CD1c-positive myeloid dendritic cell (primary cell): ENCODE measurements around the gene SMIM38.

Source experiments
- DNase-seq: peaks from one replicate; pipeline ENCODE4 v3.0.0-alpha.2; 2016; ENCODE audit errors: extremely low spot score

SMIM38 gene

GRCh38 chr11:69180726-69181125 lies 25.0 kb downstream of the SMIM38 start:
- no peak for DNase-seq

DNA sequence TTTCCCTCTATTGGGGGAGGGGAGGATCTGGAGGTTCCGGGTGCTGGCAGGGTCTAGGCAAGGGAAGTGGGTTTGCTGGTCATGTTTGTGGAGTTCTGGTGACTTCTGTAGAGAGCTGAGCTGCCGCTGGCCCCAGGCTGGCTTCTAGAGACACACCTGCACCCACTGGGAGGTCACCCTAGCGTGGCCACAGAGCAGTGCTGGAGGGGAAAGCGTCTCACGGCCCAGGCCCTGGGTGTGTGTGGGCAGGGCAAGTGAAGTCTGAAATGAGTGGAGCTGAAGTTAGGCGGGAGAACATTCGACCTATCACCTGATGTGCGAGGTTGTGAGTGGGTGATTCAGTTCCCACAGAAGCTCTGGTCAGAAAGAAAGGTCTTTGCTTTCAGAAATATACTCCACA lies 27.9 kb downstream of the SMIM38 start:
- DNase-seq = no peak

DNA sequence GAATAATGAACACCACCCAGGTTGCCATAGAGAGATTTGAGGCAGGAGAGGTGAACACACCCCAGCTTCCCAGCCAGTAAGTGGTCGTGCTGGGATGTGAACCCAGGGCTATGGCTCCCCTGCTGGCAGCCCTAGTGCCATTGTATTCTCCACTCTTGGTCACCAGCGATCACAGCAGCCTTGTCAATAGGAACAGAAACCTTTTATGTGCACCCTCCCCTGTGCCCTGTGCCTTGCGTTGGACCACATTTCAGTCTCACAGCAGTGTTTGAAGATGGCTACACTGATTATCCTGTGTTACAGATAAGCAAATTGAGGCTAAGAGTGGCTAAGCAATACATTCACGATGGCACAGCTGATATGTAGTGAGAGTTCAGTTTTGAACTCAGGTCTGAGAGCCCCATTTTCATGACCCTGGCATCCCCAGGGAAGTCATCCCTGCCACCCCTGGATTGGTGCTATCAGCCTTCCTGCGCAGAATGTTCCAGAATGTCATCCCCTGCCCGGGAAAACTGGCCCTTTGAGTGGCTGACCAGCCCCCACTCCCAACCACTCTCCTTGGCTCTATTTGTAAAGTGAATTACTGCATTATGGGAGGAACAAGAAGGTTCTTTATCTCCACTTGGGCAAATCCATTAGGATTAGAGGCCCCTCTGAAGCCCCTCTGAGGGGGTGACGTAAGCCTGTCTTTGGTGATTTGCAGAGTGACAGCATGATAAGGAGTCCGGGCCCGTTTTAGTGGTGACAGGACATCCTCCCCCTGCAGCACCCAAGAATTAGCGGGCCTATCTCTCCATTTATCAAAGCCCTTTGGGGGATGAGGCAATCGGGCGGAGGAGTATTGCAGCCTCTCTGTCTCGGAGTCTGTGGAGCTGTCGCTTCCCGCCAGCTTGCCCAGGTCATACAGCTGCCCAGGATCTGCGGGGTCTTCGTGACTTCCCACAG lies 30.9 kb downstream of the SMIM38 start:
- no peak for DNase-seq

- no peak for DNase-seq
Measured at GRCh38 chr11:69187540-69188065, 31.9 kb downstream of the SMIM38 start.

GRCh38 chr11:69189059-69189458 lies 33.3 kb downstream of the SMIM38 start:
- DNase-seq = no peak

GRCh38 chr11:69190796-69191536 lies 35.2 kb downstream of the SMIM38 start:
- no peak for DNase-seq

GRCh38 chr11:69192301-69192721 lies 36.6 kb downstream of the SMIM38 start:
- no peak for DNase-seq

GRCh38 chr11:69193151-69193550 lies 37.4 kb downstream of the SMIM38 start:
- no peak for DNase-seq

GRCh38 chr11:69193629-69194028 lies 37.9 kb downstream of the SMIM38 start:
- no peak for DNase-seq

- no peak for DNase-seq
Measured at GRCh38 chr11:69194396-69194795, 38.7 kb downstream of the SMIM38 start.

- no peak for DNase-seq
Measured at GRCh38 chr11:69194956-69195355, 39.2 kb downstream of the SMIM38 start.

DNA sequence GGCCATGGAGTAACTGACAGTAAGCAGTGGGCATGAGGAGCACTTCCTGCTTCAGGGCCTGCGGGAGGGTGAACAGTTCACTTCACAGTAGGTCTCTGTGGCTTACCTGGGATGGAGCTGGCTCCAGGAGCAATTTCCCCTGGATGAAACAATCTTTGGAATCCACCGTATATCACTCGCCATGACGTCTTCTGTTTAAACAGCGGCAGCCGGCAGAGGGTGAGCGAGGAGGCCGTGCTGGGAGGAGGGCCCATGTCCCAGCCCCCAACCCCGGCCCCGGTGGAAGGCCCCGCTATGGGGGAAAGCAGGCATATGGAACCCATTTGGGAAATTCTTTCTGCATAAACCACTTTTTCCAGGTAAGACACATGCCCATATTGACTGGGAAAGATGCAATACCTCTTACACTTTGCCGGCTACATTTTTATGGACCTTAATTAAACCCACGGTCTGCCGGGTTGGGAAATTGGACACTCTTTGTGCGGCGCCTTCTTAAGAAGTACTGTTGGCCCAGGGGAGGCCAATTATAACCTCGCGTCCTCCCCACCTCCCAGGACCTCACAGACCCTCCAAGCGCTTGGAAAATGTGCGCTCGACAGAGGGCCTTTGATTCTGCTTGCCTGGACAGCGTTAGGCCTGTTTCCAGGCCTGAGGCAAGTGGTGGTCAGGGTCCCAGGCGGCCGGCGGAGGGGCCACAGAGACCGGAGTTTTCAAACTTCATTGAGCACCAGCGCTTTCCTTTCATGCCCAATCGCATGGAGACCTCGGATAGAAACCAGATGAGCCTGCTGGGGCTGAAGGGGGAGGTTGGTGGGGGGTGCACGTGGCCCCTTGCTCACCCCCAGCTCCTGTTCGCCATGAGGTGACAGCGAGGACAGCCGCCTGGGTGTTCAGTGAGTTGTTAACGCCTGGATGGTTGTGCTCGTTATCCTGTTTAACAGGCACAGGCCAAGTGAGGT lies 40.4 kb downstream of the SMIM38 start:
- DNase-seq = no peak

DNA sequence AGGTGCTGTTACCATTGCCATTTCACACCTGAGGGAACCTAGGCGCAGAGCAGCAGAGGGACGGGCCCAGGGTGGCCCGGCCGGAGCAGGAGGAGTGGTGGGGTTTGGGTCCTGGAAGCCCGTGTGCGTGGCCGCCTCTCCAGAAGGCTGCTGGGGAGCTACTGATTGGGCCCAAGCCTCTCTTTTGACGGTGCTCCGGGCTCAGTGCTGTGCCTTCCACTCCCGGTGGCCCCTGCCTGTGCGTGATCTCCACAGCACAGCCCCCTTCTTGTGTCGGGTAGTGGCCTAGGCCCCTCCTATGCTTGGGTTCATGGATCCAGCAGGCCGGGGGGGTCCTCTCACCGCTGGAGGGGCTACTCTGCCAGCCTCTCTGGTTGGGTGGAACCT lies 41.0 kb downstream of the SMIM38 start:
- DNase-seq = no peak

DNA sequence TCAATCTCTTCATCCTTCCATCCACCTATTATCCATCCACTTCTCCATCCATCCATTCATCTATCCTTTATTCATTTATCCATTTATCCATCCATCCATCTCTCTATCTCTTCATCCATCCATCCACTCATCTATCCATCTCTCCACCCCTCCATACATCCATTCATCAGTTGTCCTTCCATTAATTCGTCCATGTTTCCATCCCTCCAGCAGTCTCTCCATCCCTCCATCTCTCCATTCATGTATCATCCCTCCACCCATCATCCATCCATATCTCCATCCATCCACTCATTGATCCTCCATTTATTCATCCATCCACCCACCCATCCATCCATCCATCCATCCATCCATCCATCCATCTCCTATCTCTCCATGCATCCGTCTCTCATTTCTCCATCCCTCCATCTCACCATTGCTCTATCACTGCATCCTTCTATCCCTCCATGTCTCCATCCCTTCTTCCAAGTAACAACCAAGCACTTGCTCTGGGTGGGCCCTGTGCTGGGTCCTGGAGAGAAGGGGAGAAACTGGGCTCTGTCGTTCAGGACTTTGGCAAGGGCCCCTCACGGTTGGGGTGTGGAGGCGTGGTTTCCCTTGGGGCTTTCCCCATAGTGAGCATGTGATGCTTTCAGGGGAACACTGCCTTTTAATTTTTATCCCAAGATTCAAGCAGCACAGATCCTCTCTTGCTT lies 43.3 kb downstream of the SMIM38 start:
- DNase-seq = no peak

DNA sequence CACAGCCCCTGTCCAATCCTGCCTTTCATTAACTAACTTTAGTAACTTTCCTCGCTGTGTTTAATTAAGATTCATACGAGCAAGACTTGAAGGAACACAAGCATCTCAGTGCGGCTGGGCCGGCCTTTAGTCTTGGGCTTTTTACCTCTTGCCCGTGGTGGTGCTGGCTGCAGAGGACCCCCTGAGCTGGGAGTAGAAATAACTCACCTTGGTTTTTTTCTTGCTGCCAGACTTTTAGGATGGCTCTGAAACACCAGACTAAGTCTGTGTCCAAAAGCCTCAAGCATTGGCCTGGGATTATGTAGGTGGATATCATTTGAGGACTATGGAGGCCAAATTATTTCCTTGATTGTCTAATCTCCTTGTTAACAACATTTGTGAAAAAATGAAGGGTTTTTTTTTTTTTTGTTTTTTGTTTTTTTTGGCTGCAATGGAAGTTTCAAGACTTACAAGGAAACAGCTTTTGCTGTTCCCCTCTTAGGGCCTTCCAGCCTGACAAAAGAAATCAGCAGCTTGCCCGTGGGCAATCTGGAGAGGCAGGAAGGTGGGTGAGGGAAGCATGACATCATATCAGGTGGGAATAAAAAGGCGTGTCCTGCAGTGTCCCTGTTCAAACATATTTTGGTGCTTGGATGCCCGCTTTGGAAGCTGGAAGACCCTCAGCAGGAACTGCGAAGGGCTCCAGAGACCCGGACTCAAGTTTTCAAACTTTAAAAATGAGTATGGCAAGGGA lies 44.0 kb downstream of the SMIM38 start:
- DNase-seq = no peak

GRCh38 chr11:69200331-69201065 lies 44.8 kb downstream of the SMIM38 start:
- DNase-seq = no peak

DNA sequence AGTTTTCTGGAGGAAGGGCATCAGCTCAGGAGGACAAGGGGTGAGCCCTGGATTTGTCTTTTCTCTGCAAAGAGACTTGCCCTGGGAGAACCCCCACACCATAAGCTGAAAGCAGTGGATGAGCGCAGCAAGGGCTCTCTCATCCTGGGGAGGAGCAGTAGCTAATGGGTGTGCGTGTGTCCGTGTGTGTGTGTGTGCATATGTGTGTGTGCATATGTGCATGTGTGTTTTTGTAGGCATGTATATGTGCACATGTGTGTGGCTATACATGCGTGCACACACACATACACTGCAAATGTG lies 45.3 kb downstream of the SMIM38 start:
- DNase-seq = no peak

DNA sequence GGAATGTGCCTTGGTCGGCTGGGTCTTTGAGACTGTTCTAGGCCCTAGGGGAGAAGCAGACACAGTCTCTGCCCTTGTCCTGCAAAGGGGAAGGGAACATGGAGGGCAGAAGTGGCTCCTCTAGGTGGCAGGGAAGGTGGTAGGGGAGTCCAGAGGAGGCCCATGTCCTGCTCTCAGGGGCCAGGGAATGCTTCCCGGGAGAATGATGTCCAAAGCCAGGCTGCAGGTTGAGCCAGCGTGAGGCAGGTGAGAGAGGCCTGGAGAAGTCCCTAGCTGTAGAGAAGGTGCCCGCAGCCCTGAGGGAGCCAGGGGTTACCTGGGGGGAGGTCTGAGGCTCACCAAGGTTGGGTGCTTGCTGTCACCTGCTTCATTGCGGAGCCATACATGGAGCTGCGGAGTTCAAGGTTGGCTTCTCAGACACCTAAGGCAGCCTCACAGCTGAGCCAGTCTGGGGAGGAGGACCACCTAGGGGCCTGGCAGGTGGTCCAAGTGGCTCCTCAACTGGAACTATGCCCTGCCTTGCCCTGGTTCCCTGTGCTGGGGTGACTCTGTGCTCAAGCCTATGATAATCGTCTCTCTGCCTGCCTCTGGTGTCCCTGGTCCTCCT lies 46.1 kb downstream of the SMIM38 start:
- no peak for DNase-seq

DNA sequence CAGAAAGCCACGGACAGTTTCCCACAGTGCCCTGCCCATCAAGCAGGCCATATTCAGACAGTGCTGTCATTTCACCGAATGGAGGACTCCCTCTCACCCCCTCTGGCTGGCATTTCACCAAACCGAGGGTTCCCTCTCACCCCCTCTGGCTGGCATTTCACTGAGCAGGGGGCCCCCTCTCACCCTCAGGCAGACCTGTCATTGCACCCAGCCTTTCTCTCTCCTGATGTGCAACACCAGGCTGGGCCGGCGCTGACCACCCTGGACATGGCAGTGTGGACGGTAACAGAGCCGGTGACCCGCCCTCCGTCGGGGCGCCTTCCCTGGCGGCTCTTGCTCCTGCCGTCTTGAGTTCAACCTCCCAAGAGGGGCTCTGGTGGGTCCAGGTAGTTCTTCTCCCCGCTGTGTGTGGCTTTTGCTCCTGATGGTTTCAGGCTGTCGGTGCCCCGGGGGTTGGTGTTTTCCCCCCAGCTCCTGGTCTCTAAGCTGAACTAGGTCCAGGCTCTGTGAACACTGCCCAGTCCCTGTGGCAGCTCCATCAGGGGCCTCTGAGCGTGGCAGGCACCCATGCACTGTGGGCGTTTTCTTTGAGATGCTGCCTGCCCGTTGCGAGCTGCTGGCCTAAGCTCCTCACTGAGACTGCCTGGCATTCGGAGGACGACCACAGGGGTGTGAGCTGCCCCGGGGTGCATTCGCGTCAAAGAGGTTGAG lies 46.9 kb downstream of the SMIM38 start:
- no peak for DNase-seq
